ENCODE data around the gene CAMSAP2. TPM values are rescaled to one million over a fixed set of nuclear protein-coding genes. Genes with fewer than 3 reads are reported as not detected.

CAMSAP2 gene
- total RNA-seq, 1 donor from 2014 or later = 39.5 TPM

DNA sequence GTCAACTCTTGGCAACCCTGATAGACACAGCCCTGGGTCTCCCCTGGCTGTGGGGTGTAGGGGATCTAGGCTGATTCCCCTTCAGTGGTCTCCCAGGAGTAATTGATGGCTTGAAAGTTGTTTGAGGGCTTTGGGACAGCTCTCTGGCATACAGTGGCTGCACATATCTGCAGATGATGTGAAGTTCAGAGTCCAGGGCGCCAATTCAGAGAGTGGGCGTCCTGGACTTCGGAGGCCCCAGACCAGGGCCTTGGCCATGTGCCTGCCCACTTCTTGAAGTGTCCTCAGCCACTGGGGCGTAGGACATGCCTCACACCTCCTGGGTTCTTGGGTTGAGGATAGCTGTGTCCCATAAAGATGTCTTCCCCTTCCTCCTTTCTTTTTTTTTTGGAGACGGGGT, 158.6 kb downstream of the CAMSAP2 start:
- no peaks in the 10 kb centered on the region for H3K9me3 Mint-ChIP-seq (ENCODE audit: unreplicated experiment)
- no peak for DNase-seq (ENCODE audit: low spot score)
- TF ChIP-seq, protein P1, sequence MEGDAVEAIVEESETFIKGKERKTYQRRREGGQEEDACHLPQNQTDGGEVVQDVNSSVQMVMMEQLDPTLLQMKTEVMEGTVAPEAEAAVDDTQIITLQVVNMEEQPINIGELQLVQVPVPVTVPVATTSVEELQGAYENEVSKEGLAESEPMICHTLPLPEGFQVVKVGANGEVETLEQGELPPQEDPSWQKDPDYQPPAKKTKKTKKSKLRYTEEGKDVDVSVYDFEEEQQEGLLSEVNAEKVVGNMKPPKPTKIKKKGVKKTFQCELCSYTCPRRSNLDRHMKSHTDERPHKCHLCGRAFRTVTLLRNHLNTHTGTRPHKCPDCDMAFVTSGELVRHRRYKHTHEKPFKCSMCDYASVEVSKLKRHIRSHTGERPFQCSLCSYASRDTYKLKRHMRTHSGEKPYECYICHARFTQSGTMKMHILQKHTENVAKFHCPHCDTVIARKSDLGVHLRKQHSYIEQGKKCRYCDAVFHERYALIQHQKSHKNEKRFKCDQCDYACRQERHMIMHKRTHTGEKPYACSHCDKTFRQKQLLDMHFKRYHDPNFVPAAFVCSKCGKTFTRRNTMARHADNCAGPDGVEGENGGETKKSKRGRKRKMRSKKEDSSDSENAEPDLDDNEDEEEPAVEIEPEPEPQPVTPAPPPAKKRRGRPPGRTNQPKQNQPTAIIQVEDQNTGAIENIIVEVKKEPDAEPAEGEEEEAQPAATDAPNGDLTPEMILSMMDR (IDR thresholded peaks at IDR 0.05; ENCODE audit: unreplicated experiment) = no peak
- H3K27ac Mint-ChIP-seq (ENCODE audit: unreplicated experiment) = no peak overlapping the region
- peaks cover 47% of the 10 kb centered on the region for H3K4me1 Mint-ChIP-seq (ENCODE audit: unreplicated experiment)
- no peak overlapping the region for H3K4me3 Mint-ChIP-seq (ENCODE audit: unreplicated experiment)
- peaks cover 9% of the 10 kb centered on the region for H3K27me3 Mint-ChIP-seq (ENCODE audit: unreplicated experiment)
- H3K36me3 Mint-ChIP-seq (ENCODE audit: low read depth, unreplicated experiment) = peaks cover 24% of the 10 kb centered on the region

DNA sequence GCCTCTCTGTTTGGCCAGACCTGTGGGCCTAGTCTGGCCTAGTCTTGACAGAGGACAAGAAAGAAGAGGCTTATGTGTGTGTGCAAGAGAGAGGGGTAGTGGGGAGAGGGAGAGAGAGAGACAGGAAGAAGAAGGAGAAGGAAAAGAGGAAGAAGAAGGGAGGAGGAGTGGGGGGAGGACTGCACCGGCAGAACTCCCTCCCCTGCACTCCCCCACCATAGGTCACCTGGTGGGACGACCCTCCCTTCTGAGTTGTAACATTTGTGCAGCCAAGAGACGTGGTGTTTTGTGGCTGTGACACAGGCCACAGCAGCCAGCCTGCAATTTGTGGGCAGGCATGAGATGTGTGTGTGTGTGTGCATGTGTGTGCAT, 160.3 kb downstream of the CAMSAP2 start:
- Mint-ChIP-seq H3K9me3 (ENCODE audit: unreplicated experiment) (no peaks in the 10 kb centered on the region), H3K4me3 (ENCODE audit: unreplicated experiment) (no peak overlapping the region), H3K36me3 (ENCODE audit: low read depth, unreplicated experiment) (peaks cover 26% of the 10 kb centered on the region), H3K27ac (ENCODE audit: unreplicated experiment) (peak overlapping the region; percentile 36), H3K4me1 (ENCODE audit: unreplicated experiment) (peaks cover 32% of the 10 kb centered on the region), H3K27me3 (ENCODE audit: unreplicated experiment) (peaks cover 5% of the 10 kb centered on the region)
- TF ChIP-seq, protein P1 (IDR thresholded peaks at IDR 0.05; ENCODE audit: unreplicated experiment) = no peak
- no peak for DNase-seq (ENCODE audit: low spot score)

DNA sequence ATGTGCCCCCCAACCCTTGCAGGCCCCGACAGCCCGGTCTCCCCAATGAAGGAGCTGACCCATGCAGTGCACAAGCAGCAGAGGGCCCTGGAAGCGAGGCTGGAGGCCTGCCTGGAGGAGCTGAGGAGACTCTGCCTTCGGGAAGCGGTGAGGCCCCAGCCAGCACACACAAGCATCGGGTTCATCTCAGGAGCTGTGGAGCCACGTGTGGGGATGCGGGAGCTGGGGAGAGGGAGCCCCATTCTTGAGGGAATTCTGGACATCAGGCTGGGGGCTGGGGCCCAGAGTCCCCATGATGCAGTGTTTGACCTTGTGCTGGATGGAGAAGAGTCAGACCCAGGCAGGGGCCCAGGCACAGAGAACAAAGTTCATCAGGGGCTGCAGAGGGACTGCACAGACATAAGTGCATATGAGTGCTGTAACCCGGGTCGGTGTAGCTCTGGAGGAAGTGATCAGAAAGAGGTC, 160.8 kb downstream of the CAMSAP2 start:
- H3K4me1 Mint-ChIP-seq (ENCODE audit: unreplicated experiment) = peaks cover 28% of the 10 kb centered on the region
- no peak for DNase-seq (ENCODE audit: low spot score)
- H3K9me3 Mint-ChIP-seq (ENCODE audit: unreplicated experiment) = no peaks in the 10 kb centered on the region
- H3K27ac Mint-ChIP-seq (ENCODE audit: unreplicated experiment) = peak overlapping the region; percentile 64
- TF ChIP-seq, protein P1 (IDR thresholded peaks at IDR 0.05; ENCODE audit: unreplicated experiment) = no peak
- peaks cover 26% of the 10 kb centered on the region for H3K36me3 Mint-ChIP-seq (ENCODE audit: low read depth, unreplicated experiment)
- H3K27me3 Mint-ChIP-seq (ENCODE audit: unreplicated experiment) = peaks cover 5% of the 10 kb centered on the region
- peak overlapping the region; percentile 73 for H3K4me3 Mint-ChIP-seq (ENCODE audit: unreplicated experiment)

DNA sequence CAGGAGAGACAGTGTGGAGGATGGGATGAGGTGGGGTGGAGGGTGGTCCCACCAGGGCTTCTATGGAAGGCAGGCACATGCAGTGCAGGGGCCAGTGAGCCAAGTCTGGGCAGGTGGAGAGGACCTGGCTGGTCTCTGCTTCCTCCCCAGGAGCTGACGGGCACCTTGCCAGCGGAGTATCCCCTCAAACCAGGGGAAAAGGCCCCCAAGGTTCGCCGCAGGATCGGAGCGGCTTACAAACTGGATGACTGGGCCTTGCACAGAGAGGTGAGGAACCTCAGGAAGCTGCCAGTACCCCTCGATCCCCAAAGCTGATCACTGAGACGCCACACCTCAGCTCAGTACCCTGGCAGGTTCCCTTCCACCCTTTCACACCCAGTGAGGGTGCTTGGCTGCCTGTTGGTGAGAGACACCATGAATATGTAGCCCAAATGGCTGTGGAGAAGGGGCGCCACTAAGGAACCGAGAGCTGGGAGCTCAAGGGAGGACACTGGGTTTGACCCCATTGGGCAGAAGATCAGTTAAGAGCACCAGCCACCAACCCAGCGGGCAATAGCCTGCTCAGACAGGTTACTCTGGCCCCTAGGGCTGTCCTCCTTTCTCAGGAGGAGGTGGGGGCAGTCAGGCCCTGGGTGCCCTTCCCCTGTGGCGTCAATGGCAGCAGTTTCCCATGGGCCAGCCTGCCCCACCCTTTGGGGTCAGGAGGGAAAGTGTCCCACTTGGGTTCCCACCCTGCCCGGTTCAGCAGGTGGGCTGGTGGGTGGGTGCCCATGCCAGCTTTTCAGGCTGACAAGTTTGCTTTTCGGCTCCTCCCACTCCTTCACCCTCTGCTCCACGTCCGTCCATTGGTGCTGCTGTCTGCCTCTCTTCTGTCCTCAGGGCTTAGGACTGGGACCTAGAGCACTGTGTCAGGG, 161.5 kb downstream of the CAMSAP2 start:
- Mint-ChIP-seq H3K36me3 (ENCODE audit: low read depth, unreplicated experiment) (peaks cover 26% of the 10 kb centered on the region), H3K9me3 (ENCODE audit: unreplicated experiment) (no peaks in the 10 kb centered on the region), H3K27ac (ENCODE audit: unreplicated experiment) (peak overlapping the region; percentile 64), H3K4me1 (ENCODE audit: unreplicated experiment) (peaks cover 28% of the 10 kb centered on the region), H3K27me3 (ENCODE audit: unreplicated experiment) (peaks cover 5% of the 10 kb centered on the region), H3K4me3 (ENCODE audit: unreplicated experiment) (peak overlapping the region; percentile 73)
- no peak for DNase-seq (ENCODE audit: low spot score)
- TF ChIP-seq, protein P1 (IDR thresholded peaks at IDR 0.05; ENCODE audit: unreplicated experiment) = no peak

DNA sequence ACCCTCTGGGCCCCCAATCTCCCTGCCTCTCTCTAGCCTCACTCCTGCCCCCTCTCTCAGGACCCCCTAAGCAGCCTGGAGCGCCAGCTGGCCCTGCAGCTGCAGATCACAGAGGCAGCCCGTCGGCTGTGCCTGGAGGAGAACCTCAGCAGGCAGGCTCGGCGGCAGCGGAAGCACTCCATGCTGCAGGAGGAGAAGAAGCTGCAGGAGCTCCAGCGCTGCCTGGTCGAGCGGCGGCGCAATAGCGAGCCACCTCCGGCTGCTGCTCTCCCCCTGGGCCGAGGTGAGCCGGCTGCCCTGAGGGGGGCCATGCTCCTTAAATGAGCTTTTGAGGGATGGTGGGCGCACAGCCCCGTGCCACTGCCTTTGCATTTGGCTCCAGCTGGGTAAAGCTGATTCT, 162.2 kb downstream of the CAMSAP2 start:
- Mint-ChIP-seq H3K9me3 (ENCODE audit: unreplicated experiment) (no peaks in the 10 kb centered on the region), H3K4me1 (ENCODE audit: unreplicated experiment) (peaks cover 23% of the 10 kb centered on the region), H3K36me3 (ENCODE audit: low read depth, unreplicated experiment) (peaks cover 26% of the 10 kb centered on the region), H3K27ac (ENCODE audit: unreplicated experiment) (no peak overlapping the region), H3K4me3 (ENCODE audit: unreplicated experiment) (peak overlapping the region; percentile 56), H3K27me3 (ENCODE audit: unreplicated experiment) (peaks cover 5% of the 10 kb centered on the region)
- TF ChIP-seq, protein P1 (IDR thresholded peaks at IDR 0.05; ENCODE audit: unreplicated experiment) = no peak
- DNase-seq (ENCODE audit: low spot score) = no peak

Data from endothelial cell (in vitro differentiated cells).